ENCODE data around the gene TRMT11.

The TRMT11 gene

GRCh38 chr6:126077810-126078776, 91.8 kb downstream of the TRMT11 start:
- DNase-seq, result no peak

- DNase-seq, result no peak
Measured at GRCh38 chr6:126083875-126084274, 97.5 kb downstream of the TRMT11 start.

- DNase-seq, result no peak
Measured at GRCh38 chr6:126086560-126086959, 100.2 kb downstream of the TRMT11 start.
